H9 (cell line): Measurements from ENCODE around the gene CFAP99. TPM values are rescaled to one million over a fixed set of nuclear protein-coding genes. Genes with fewer than 3 reads are reported as not detected.

Source experiments
- DNase-seq: peaks from one replicate; pipeline ENCODE4 v3.0.0-alpha.2; 2017
- H2AFZ ChIP-seq: one replicate; pipeline ENCODE4 v1.6.1; 2013; ENCODE audit warnings: mild to moderate bottlenecking, low read length, control low read depth, moderate library complexity
- H2AK5ac ChIP-seq: 2 replicates; pipeline ENCODE4 v1.6.1; 2013; ENCODE audit warnings: low read length, control low read depth, mixed read lengths; ENCODE audit not compliant: insufficient read length
- H2BK120ac ChIP-seq: one replicate; pipeline ENCODE4 v1.6.1; 2013; ENCODE audit warnings: low read depth, mild to moderate bottlenecking, low read length, control low read depth, inconsistent platforms; ENCODE audit not compliant: poor library complexity, severe bottlenecking
- H2BK12ac ChIP-seq: 2 replicates; pipeline ENCODE4 v1.6.1; 2013; ENCODE audit warnings: low read length, control low read depth, mixed read lengths, low read depth; ENCODE audit not compliant: insufficient read length
- H2BK15ac ChIP-seq: 2 replicates; pipeline ENCODE4 v1.6.1; 2013; ENCODE audit warnings: low read depth, low read length, control low read depth
- H2BK20ac ChIP-seq: one replicate; pipeline ENCODE4 v1.6.1; 2013; ENCODE audit warnings: low read depth, mild to moderate bottlenecking, low read length, control low read depth, inconsistent platforms; ENCODE audit not compliant: poor library complexity, severe bottlenecking
- H2BK5ac ChIP-seq: 2 replicates; pipeline ENCODE4 v1.6.1; 2013; ENCODE audit warnings: low read length, control low read depth, mixed read lengths; ENCODE audit not compliant: insufficient read length
- H3K14ac ChIP-seq: 2 replicates; pipeline ENCODE4 v1.6.1; 2013; ENCODE audit warnings: low read length, control low read depth; ENCODE audit not compliant: insufficient read depth
- H3K18ac ChIP-seq: 2 replicates; pipeline ENCODE4 v1.6.1; 2013; ENCODE audit warnings: low read depth, mild to moderate bottlenecking, mixed read lengths, low read length, control low read depth; ENCODE audit not compliant: insufficient read length
- H3K23ac ChIP-seq: 2 replicates; pipeline ENCODE4 v1.6.1; 2013; ENCODE audit warnings: low read length, control low read depth, mixed read lengths, low read depth; ENCODE audit not compliant: insufficient read length
- H3K23me2 ChIP-seq: 2 replicates; pipeline ENCODE4 v1.6.1; 2013; ENCODE audit warnings: low read depth, mild to moderate bottlenecking, mixed read lengths, low read length, control low read depth; ENCODE audit not compliant: insufficient read length, poor library complexity, severe bottlenecking
- H3K27ac ChIP-seq: 2 replicates; pipeline ENCODE4 v1.5.1; 2013; ENCODE audit warnings: low read length, control low read depth, mixed read lengths, low read depth; ENCODE audit not compliant: insufficient read length
- H3K27me3 ChIP-seq: 2 replicates; pipeline ENCODE4 v1.6.1; 2013; ENCODE audit warnings: low read length, control low read depth, inconsistent platforms; ENCODE audit not compliant: insufficient read depth
- H3K4ac ChIP-seq: 2 replicates; pipeline ENCODE4 v1.6.1; 2013; ENCODE audit warnings: low read depth, mild to moderate bottlenecking, control low read depth, inconsistent platforms, low read length, moderate library complexity
- H3K4me1 ChIP-seq: 2 replicates; pipeline ENCODE4 v1.6.1; 2013; ENCODE audit warnings: low read length, control low read depth, inconsistent platforms; ENCODE audit not compliant: insufficient read depth
- H3K4me2 ChIP-seq: 2 replicates; pipeline ENCODE4 v1.6.1; 2013; ENCODE audit warnings: low read length, control low read depth, mixed read lengths; ENCODE audit not compliant: insufficient read length, insufficient read depth
- H3K56ac ChIP-seq: 2 replicates; pipeline ENCODE4 v1.6.1; 2013; ENCODE audit warnings: low read depth, mild to moderate bottlenecking, mixed read lengths, low read length, control low read depth; ENCODE audit not compliant: insufficient read length
- H3K79me1 ChIP-seq: 2 replicates; pipeline ENCODE4 v1.6.1; 2013; ENCODE audit warnings: low read depth, mild to moderate bottlenecking, moderate library complexity, low read length, control low read depth, inconsistent platforms; ENCODE audit not compliant: insufficient read depth, poor library complexity, severe bottlenecking
- H3K79me2 ChIP-seq: 2 replicates; pipeline ENCODE4 v1.6.1; 2013; ENCODE audit warnings: low read length, control low read depth, inconsistent platforms; ENCODE audit not compliant: insufficient read depth
- H3K9ac ChIP-seq: 2 replicates; pipeline ENCODE4 v1.6.1; 2013; ENCODE audit warnings: low read length, control low read depth, mixed read lengths; ENCODE audit not compliant: insufficient read length; ENCODE audit errors: extremely low read depth
- H3K9me3 ChIP-seq: one replicate; pipeline ENCODE4 v1.6.1; 2013; ENCODE audit warnings: low read depth, low read length, inconsistent platforms; ENCODE audit not compliant: control insufficient read depth
- H3T11ph ChIP-seq: one replicate; pipeline ENCODE4 v1.6.1; 2013; ENCODE audit warnings: mild to moderate bottlenecking, low read length, control low read depth, inconsistent platforms
- H4K20me1 ChIP-seq: one replicate; pipeline ENCODE4 v1.6.1; 2013; ENCODE audit not compliant: control insufficient read depth, insufficient read length, insufficient read depth
- H4K5ac ChIP-seq: 2 replicates; pipeline ENCODE4 v1.6.1; 2013; ENCODE audit warnings: low read depth, mild to moderate bottlenecking, mixed read lengths, low read length, control low read depth; ENCODE audit not compliant: insufficient read length
- H4K8ac ChIP-seq: replicated peaks from 2 replicates; pipeline ENCODE4 v1.6.1; 2013; ENCODE audit warnings: low read length, control low read depth, mixed read lengths, low read depth; ENCODE audit not compliant: insufficient read length
- H4K91ac ChIP-seq: 2 replicates; pipeline ENCODE4 v1.6.1; 2013; ENCODE audit warnings: low read depth, mild to moderate bottlenecking, moderate library complexity, mixed read lengths, low read length, control low read depth; ENCODE audit not compliant: insufficient read length
- H3K27ac Mint-ChIP-seq, 3 experiments: 2 replicates in 2 of 3; 3 replicates in 1 of 3; pipeline ENCODE4 v1.8.0; 2020 to 2021; ENCODE audit warnings: mixed read lengths in 3 of 3, mild to moderate bottlenecking in 1 of 3, moderate library complexity in 1 of 3
- H3K27me3 Mint-ChIP-seq: 2 replicates; pipeline ENCODE4 v1.8.0; 2021; ENCODE audit warnings: low read depth, mild to moderate bottlenecking, moderate library complexity, mixed read lengths
- H3K36me3 Mint-ChIP-seq, 3 experiments: 2 replicates in 2 of 3; 3 replicates in 1 of 3; pipeline ENCODE4 v1.8.0; 2020 to 2021; ENCODE audit warnings: low read depth in 3 of 3, mixed read lengths in 3 of 3; ENCODE audit not compliant: insufficient read depth in 1 of 3
- H3K4me1 Mint-ChIP-seq, 2 experiments: 2 replicates each; pipeline ENCODE4 v1.8.0; 2020; ENCODE audit warnings: mixed read lengths in 2 of 2
- H3K4me3 Mint-ChIP-seq, 2 experiments: 2 replicates in 1 of 2; 3 replicates in 1 of 2; pipeline ENCODE4 v1.8.0; 2020 to 2021; ENCODE audit warnings: mild to moderate bottlenecking in 2 of 2, mixed read lengths in 2 of 2, moderate library complexity in 1 of 2
- H3K9me3 Mint-ChIP-seq, 2 experiments: 2 replicates in 1 of 2; 3 replicates in 1 of 2; pipeline ENCODE4 v1.8.0; 2020; ENCODE audit warnings: mild to moderate bottlenecking in 2 of 2, mixed read lengths in 2 of 2, moderate library complexity in 1 of 2
- WGBS: extraction: QIAGEN DNeasy Blood & Tissue Kit; methylation state at CpG from one replicate; pipeline ENCODE4 v1.1.7; 2013; ENCODE audit warnings: missing lambda C conversion rate, low lambda C conversion rate, mixed read lengths; ENCODE audit not compliant: insufficient read length; ENCODE audit errors: extremely low coverage; 5-methylcytosine and 5-hydroxymethylcytosine counted together
- total RNA-seq: library from RNA; stranded (reverse); gene quantifications from 2 replicates; pipeline ENCODE4 v1.2.1, GENCODE V29; 2021
- TF ChIP-seq, protein P1 (sequence below): fragments of 200-600 bp; sonication (generic); conservative IDR thresholded peaks from 3 replicates; pipeline ENCODE4 v1.8.0; 2021; ENCODE audit warnings: antibody characterized with exemption, mild to moderate bottlenecking

CFAP99 gene
- total RNA-seq, 1 experiment from 2014 or later: 0.35 TPM

DNA sequence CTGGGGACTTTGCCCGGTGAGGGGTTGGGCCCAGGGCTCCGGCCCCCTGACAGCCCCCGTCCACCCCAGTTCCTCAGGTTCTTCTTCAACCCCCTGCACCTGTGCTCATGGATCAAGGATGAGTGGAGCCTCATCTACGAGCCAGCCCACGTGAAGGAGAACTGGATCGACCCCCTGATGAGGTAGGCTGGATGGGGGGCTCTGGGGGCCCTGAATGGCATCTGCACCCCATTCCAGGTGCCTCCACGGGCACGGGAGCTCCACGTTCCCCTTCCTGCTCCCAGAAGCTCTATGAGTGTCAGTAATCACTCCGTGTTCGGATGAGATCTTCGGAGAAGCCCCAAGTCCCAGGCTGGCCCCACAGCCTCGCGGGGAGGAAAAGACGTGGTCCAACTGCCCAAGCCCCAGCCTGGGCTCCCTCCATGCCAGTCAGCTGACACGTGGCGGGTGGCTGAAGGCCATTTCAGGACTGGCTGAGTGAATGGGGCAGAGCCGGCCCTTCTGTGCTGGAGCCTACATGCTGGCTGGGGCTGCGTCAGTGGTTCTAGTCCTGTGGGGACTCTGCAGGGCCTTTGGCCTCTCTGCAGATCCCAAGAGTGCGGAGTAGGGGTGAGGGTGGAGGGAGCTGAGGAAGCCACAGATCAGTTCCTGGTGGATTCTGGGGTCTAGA, 24.4 kb downstream of the CFAP99 start:
- H3K4me1 ChIP-seq: no peaks in the 10 kb centered on the region; the same call in 1 of the 2 replicates
- no peak overlapping the region for H2BK15ac ChIP-seq
- no peak overlapping the region for H4K8ac ChIP-seq
- no peak overlapping the region for H2BK20ac ChIP-seq
- TF ChIP-seq, protein P1, sequence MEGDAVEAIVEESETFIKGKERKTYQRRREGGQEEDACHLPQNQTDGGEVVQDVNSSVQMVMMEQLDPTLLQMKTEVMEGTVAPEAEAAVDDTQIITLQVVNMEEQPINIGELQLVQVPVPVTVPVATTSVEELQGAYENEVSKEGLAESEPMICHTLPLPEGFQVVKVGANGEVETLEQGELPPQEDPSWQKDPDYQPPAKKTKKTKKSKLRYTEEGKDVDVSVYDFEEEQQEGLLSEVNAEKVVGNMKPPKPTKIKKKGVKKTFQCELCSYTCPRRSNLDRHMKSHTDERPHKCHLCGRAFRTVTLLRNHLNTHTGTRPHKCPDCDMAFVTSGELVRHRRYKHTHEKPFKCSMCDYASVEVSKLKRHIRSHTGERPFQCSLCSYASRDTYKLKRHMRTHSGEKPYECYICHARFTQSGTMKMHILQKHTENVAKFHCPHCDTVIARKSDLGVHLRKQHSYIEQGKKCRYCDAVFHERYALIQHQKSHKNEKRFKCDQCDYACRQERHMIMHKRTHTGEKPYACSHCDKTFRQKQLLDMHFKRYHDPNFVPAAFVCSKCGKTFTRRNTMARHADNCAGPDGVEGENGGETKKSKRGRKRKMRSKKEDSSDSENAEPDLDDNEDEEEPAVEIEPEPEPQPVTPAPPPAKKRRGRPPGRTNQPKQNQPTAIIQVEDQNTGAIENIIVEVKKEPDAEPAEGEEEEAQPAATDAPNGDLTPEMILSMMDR: no peak
- H2BK120ac ChIP-seq: no peak overlapping the region
- no peak overlapping the region for H2AFZ ChIP-seq
- no peaks in the 10 kb centered on the region for H3K79me1 ChIP-seq
- H4K5ac ChIP-seq: no peak overlapping the region
- H3K9ac ChIP-seq: no peak overlapping the region
- H3K4me3 Mint-ChIP-seq: no peak overlapping the region
- H2BK12ac ChIP-seq: no peak overlapping the region
- no peak overlapping the region for H3K14ac ChIP-seq
- peaks cover 0 to 4% of the 10 kb centered on the region in 2 experiments; a peak in 3 of 4 replicates for H3K4me1 Mint-ChIP-seq
- no peak overlapping the region for H3K27ac ChIP-seq
- no peaks in the 10 kb centered on the region for H3K27me3 ChIP-seq
- H3K4ac ChIP-seq: no peak overlapping the region
- no CpG with 5 or more reads among the region's 20 CpGs for WGBS
- H4K20me1 ChIP-seq: no peaks in the 10 kb centered on the region
- H3K18ac ChIP-seq: no peak overlapping the region
- H3K23me2 ChIP-seq: no peaks in the 10 kb centered on the region
- no peaks in the 10 kb centered on the region for H3K79me2 ChIP-seq
- no peak overlapping the region for H3K27ac Mint-ChIP-seq
- H2BK5ac ChIP-seq: no peak overlapping the region
- H3K9me3 ChIP-seq: no peaks in the 10 kb centered on the region
- H3K36me3 Mint-ChIP-seq: no peaks in the 10 kb centered on the region
- no peaks in the 10 kb centered on the region; the same call in 1 of the 2 replicates for H3K27me3 Mint-ChIP-seq
- H2AK5ac ChIP-seq: no peak overlapping the region
- no peak overlapping the region for H3K4me2 ChIP-seq
- no peaks in the 10 kb centered on the region for H3K9me3 Mint-ChIP-seq
- H4K91ac ChIP-seq: no peak overlapping the region
- no peak overlapping the region for H3K56ac ChIP-seq
- no peak overlapping the region for H3T11ph ChIP-seq
- H3K23ac ChIP-seq: no peak overlapping the region
- no peak for DNase-seq
